ENCODE measurements around the gene PDF. TPM values are rescaled to one million over a fixed set of nuclear protein-coding genes. Genes with fewer than 3 reads are reported as not detected.
"Not testable (repeated sequence)": the region's sequence is repeated elsewhere in the genome, so short reads cannot be mapped to it uniquely, and the experiment has no call there.

Gene PDF
- 10.1 and 13.4 TPM in 2 replicates for total RNA-seq

- peak; percentile 80 to 95 for DNase-seq (ENCODE audit: low read depth in 2 of 2)
Measured at GRCh38 chr16:69330286-69331109, at the start of gene PDF. Gene PDF, minus strand, starts transcription at chr16:69330588. Its CDS starts 18 bp downstream, at chr16:69330570.

GRCh38 chr16:69378760-69379159 is 48.4 kb upstream of the PDF start:
- DNase-seq (ENCODE audit: low read depth in 2 of 2): peak in 1 of 2 donors; percentile 56

- no peak for DNase-seq (ENCODE audit: low read depth in 2 of 2)
Measured at GRCh38 chr16:69378036-69378435, 47.6 kb upstream of the PDF start.

- DNase-seq (ENCODE audit: low read depth in 2 of 2): no peak
Measured at GRCh38 chr16:69376393-69377059, 46.1 kb upstream of the PDF start.

GRCh38 chr16:69373019-69373418 is 42.6 kb upstream of the PDF start:
- no peak for DNase-seq (ENCODE audit: low read depth in 2 of 2)

- DNase-seq (ENCODE audit: low read depth in 2 of 2): peak in 1 of 2 donors; percentile 12
Measured at GRCh38 chr16:69371564-69371963, 41.2 kb upstream of the PDF start.

- no peak for DNase-seq (ENCODE audit: low read depth in 2 of 2)
Measured at GRCh38 chr16:69368866-69369265, 38.5 kb upstream of the PDF start.

GRCh38 chr16:69367980-69368379 is 37.6 kb upstream of the PDF start:
- DNase-seq (ENCODE audit: low read depth in 2 of 2): peak in 1 of 2 donors; percentile 52

GRCh38 chr16:69366431-69366830 is 36.0 kb upstream of the PDF start:
- DNase-seq (ENCODE audit: low read depth in 2 of 2): no peak

- no peak for DNase-seq (ENCODE audit: low read depth in 2 of 2)
Measured at GRCh38 chr16:69365901-69366300, 35.5 kb upstream of the PDF start.

- DNase-seq (ENCODE audit: low read depth in 2 of 2): no peak
Measured at GRCh38 chr16:69364088-69364487, 33.7 kb upstream of the PDF start.

- no peak for DNase-seq (ENCODE audit: low read depth in 2 of 2)
Measured at GRCh38 chr16:69363281-69363717, 32.9 kb upstream of the PDF start.

- DNase-seq (ENCODE audit: low read depth in 2 of 2): not testable (repeated sequence)
Measured at GRCh38 chr16:69360070-69360469, 29.7 kb upstream of the PDF start.

- no peak for DNase-seq (ENCODE audit: low read depth in 2 of 2)
Measured at GRCh38 chr16:69351309-69352027, 21.1 kb upstream of the PDF start, which contains the start of gene TMED6. Gene TMED6, minus strand, starts transcription at chr16:69351786. Its CDS starts 33 bp downstream, at chr16:69351753.

- no peak for DNase-seq (ENCODE audit: low read depth in 2 of 2)
Measured at GRCh38 chr16:69350536-69351133, 20.2 kb upstream of the PDF start.

- DNase-seq (ENCODE audit: low read depth in 2 of 2): no peak
Measured at GRCh38 chr16:69349536-69349935, 19.1 kb upstream of the PDF start.

- no peak for DNase-seq (ENCODE audit: low read depth in 2 of 2)
Measured at GRCh38 chr16:69348222-69348621, 17.8 kb upstream of the PDF start.

- no peak for DNase-seq (ENCODE audit: low read depth in 2 of 2)
Measured at GRCh38 chr16:69346683-69347082, 16.3 kb upstream of the PDF start.

GRCh38 chr16:69345923-69346322 is 15.5 kb upstream of the PDF start:
- DNase-seq (ENCODE audit: low read depth in 2 of 2): no peak

GRCh38 chr16:69344171-69344570 is 13.8 kb upstream of the PDF start:
- no peak for DNase-seq (ENCODE audit: low read depth in 2 of 2)

GRCh38 chr16:69340095-69340644 is 9.8 kb upstream of the PDF start:
- peak in 1 of 2 donors; percentile 9 for DNase-seq (ENCODE audit: low read depth in 2 of 2)
